ENCODE data around the gene LTB4R.

LTB4R gene

DNA sequence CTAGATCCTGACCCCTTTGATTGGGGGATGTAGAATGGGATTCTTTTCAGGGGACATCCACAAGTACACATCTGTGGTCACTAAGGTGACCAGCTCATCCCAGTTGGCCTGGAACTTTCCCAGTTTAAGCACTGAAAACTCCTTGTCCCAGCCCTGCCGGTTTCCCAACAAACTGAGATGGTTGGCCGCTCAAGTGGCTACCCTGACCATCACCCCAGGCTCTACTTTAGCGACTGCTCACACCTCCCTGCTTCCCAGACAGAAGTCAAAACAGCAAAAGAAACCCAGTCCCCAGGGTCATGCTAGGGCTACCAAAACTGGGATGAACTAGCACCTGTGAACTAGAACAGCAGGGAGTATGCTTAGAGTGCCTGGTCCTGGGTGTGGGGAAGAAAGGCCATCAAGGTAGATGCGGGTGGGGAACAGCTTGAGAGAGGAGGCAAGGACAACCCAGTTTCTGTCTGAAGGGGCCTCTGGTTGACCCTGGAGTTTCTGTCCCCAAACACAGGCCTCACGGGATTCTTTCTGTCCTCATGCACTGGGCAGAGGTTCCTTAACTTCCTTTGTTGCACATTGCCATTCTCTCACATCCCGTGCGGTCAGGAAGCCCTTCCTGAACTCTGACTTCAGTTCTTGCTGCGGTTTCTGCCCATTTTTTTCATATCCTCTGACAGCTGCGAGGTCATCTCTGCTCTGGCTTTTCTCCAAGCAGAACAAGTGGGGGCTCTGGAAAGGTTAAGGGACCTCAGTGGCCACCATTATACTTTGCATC is 1.6 kb downstream of the LTB4R start:
- no peak for TF ChIP-seq CTCF (IDR thresholded peaks at IDR 0.05; ENCODE audit: borderline replicate concordance, insufficient read depth, low read depth, low read length)
- H3K4me3 ChIP-seq (ENCODE audit: low read depth, low read length) = no peak overlapping the region

DNA sequence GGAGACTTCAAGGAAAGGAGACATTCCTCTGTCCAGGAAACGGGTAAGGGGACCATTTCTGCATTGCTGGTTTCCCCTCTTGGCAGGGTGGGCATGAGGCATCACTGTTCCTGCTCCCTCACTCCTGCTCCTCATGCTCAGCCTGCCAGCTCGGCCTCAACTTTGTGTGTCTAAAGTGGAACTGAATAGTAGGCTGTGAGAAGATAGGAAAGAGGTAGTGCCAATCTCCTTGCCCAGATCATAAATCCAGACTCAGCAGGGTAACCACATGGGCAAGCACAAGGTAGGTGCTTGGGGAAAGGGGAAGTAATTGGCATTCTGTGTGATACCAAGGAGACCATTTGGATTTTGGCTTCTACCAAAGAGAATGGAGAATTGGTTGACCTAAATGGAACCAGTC is 2.6 kb downstream of the LTB4R start:
- TF ChIP-seq CTCF (IDR thresholded peaks at IDR 0.05; ENCODE audit: borderline replicate concordance, insufficient read depth, low read depth, low read length) = no peak
- no peak overlapping the region for H3K4me3 ChIP-seq (ENCODE audit: low read depth, low read length)

DNA sequence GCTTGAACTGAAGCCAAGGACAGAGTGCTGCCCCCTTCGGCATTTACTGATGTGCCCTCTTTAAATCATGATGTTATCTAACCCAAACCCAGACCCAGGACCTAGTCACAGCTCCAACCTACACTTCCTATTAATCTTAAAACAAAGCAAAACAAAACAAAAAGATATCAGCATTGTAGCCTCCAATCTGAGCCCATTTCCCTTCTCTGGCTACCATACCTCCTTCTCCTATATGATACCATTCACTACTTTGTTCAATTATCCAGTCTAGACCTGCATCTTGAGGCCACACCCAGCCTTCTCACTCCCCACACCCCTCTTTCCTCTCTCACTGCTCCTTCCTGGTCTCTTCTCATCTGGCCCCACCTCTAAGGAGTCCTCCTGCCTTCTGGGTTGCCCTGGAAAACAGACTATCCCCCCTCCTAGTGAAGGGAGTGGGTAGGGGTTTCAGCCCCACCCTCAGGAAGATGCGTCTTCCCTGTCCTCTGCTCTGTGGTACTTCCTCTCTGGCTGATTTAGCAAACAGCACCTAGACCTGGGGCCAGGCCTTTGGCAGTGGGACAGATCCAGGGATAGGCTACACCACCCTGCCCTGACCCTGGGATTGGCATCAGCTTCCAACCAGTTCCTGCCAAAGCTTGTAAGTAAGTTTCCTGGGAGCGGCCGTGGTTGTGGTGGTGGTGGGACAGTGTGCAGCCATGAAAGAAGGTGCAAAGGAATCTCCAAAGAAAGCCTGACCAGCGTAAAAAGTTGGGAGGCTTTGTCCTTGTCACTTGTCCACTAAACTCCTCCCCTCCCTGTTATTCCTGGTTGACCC is 3.3 kb downstream of the LTB4R start:
- no peak overlapping the region for H3K4me3 ChIP-seq (ENCODE audit: low read depth, low read length)
- no peak for TF ChIP-seq CTCF (IDR thresholded peaks at IDR 0.05; ENCODE audit: borderline replicate concordance, insufficient read depth, low read depth, low read length)

GRCh38 chr14:24315243-24315806 is 4.0 kb downstream of the LTB4R start:
- no peak for TF ChIP-seq CTCF (IDR thresholded peaks at IDR 0.05; ENCODE audit: borderline replicate concordance, insufficient read depth, low read depth, low read length)
- no peak overlapping the region for H3K4me3 ChIP-seq (ENCODE audit: low read depth, low read length)

GRCh38 chr14:24315807-24316596 is 4.7 kb downstream of the LTB4R start:
- no peak for TF ChIP-seq CTCF (IDR thresholded peaks at IDR 0.05; ENCODE audit: borderline replicate concordance, insufficient read depth, low read depth, low read length)
- no peak overlapping the region for H3K4me3 ChIP-seq (ENCODE audit: low read depth, low read length)

DNA sequence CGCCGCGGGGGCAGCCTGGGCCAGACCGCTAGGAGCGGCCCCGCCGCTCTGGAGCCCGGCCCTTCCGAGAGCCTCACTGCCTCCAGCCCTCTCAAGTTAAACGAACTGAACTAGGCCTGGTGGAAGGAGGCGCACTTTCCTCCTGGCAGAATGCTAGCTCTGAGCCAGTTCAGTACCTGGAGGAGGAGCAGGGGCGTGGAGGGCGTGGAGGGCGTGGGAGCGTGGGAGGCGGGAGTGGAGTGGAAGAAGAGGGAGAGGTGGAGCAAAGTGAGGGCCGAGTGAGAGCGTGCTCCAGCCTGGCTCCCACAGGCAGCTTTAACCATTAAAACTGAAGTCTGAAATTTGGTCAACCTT is 5.3 kb downstream of the LTB4R start:
- no peak overlapping the region for H3K4me3 ChIP-seq (ENCODE audit: low read depth, low read length)
- TF ChIP-seq CTCF (IDR thresholded peaks at IDR 0.05; ENCODE audit: borderline replicate concordance, insufficient read depth, low read depth, low read length) = no peak

All from GM12875 (cell line).